Stimulated activated CD4-positive, alpha-beta T cell treated with anti-CD3 and anti-CD28 coated beads, Interleukin-4, amount 100 ng/mL, for 24 hours (primary cell): ENCODE data around the gene RNASE9.
"Not testable (repeated sequence)": the region's sequence is repeated elsewhere in the genome, so short reads cannot be mapped to it uniquely, and the experiment has no call there.

Source experiments
- DNase-seq: peaks from one replicate; pipeline ENCODE4 v3.0.0-alpha.2; 2020

Gene RNASE9

GRCh38 chr14:20560961-20561360 lies at the start of gene RNASE9:
Gene RNASE9 (minus strand): TSS chr14:20561047.
- DNase-seq = no peak

- peak; percentile 83 for DNase-seq
These were observed 49.3 kb upstream of the RNASE9 start for GRCh38 chr14:20610002-20610765.

GRCh38 chr14:20609215-20610001 lies 48.6 kb upstream of the RNASE9 start:
- DNase-seq = peak; percentile 73

- no peak for DNase-seq
These were observed 47.7 kb upstream of the RNASE9 start for GRCh38 chr14:20608383-20609110.

GRCh38 chr14:20607617-20608016 lies 46.8 kb upstream of the RNASE9 start:
- DNase-seq = no peak

- no peak for DNase-seq
These were observed 46.0 kb upstream of the RNASE9 start for GRCh38 chr14:20606902-20607242.

GRCh38 chr14:20606190-20606901 lies 45.5 kb upstream of the RNASE9 start:
- no peak for DNase-seq

GRCh38 chr14:20603813-20604690 lies 43.2 kb upstream of the RNASE9 start:
- no peak for DNase-seq

GRCh38 chr14:20602583-20602982 lies 41.7 kb upstream of the RNASE9 start:
- DNase-seq = no peak

- DNase-seq = no peak
These were observed 40.7 kb upstream of the RNASE9 start for GRCh38 chr14:20601522-20601921.

GRCh38 chr14:20597108-20597507 lies 36.3 kb upstream of the RNASE9 start:
- DNase-seq = no peak

- DNase-seq = not testable (repeated sequence)
These were observed 34.9 kb upstream of the RNASE9 start for GRCh38 chr14:20595726-20596125.

GRCh38 chr14:20592574-20592973 lies 31.7 kb upstream of the RNASE9 start:
- DNase-seq = no peak

GRCh38 chr14:20591235-20591634 lies 30.4 kb upstream of the RNASE9 start, which contains the start of gene RNASE12:
Gene RNASE12 (minus strand): TSS chr14:20591376. CDS start chr14:20590723, 653 bp downstream.
- DNase-seq = no peak

GRCh38 chr14:20587489-20588154 lies 26.8 kb upstream of the RNASE9 start, which contains the start of gene RNASE11:
Gene RNASE11 (minus strand): TSS chr14:20588001.
- DNase-seq = no peak

GRCh38 chr14:20583908-20584307 lies 23.1 kb upstream of the RNASE9 start:
- no peak for DNase-seq

- DNase-seq = no peak
These were observed 22.3 kb upstream of the RNASE9 start for GRCh38 chr14:20583142-20583541.

- no peak for DNase-seq
These were observed 19.4 kb upstream of the RNASE9 start for GRCh38 chr14:20580242-20580641.

GRCh38 chr14:20578784-20579502 lies 18.1 kb upstream of the RNASE9 start:
- no peak for DNase-seq

- no peak for DNase-seq
These were observed 17.5 kb upstream of the RNASE9 start for GRCh38 chr14:20578325-20578724.
